ENCODE data around the gene CTH. TPM values are rescaled to one million over a fixed set of nuclear protein-coding genes. Genes with fewer than 3 reads are reported as not detected.

Gene CTH
- total and polyA plus RNA-seq, 2 of the 13 experiments (the other 11 are each of a cell fraction or from before 2014, with no cell fraction given) = 8.7 to 19.7 TPM

GRCh38 chr1:70410604-70411359 lies at the start of gene CTH (continued):
- TF ChIP-seq SPEN (CRISPR knock-in tag; IDR thresholded peaks at IDR 0.05; ENCODE audit: low read depth) (peak; percentile 69; the same call in 1 of the 2 replicates), ZNF598 (CRISPR knock-in tag; IDR thresholded peaks at IDR 0.05; ENCODE audit: borderline replicate concordance) (peak; percentile 94; the same call in 1 of the 2 replicates), ZNF564 (CRISPR knock-in tag; IDR thresholded peaks at IDR 0.05) (no peak), ZNF768 (CRISPR knock-in tag; IDR thresholded peaks at IDR 0.05) (peak; percentile 42), SKIL (CRISPR knock-in tag; IDR thresholded peaks at IDR 0.05; ENCODE audit: borderline replicate concordance) (no peak), ZNF749 (CRISPR knock-in tag; IDR thresholded peaks at IDR 0.05; ENCODE audit: borderline replicate concordance) (no peak), ZC3H13 (CRISPR knock-in tag; IDR thresholded peaks at IDR 0.05) (no peak), IRF2 (CRISPR knock-in tag; IDR thresholded peaks at IDR 0.05) (no peak), PITX1 (CRISPR knock-in tag; IDR thresholded peaks at IDR 0.05) (peak; percentile 70; the same call in 1 of the 2 replicates), SIN3B (IDR thresholded peaks at IDR 0.05; ENCODE audit: low read length) (peak; percentile 49; the same call in 1 of the 2 replicates), PHF8 (CRISPR knock-in tag; IDR thresholded peaks at IDR 0.05) (peak; percentile 82), NCOA5 (CRISPR knock-in tag; IDR thresholded peaks at IDR 0.05) (no peak), ZNF607 (CRISPR knock-in tag; IDR thresholded peaks at IDR 0.05; ENCODE audit: borderline replicate concordance) (peak; percentile 86), ZNF792 (CRISPR knock-in tag; IDR thresholded peaks at IDR 0.05) (peak; percentile 62; the same call in 1 of the 2 replicates), ZNF557 (CRISPR knock-in tag; IDR thresholded peaks at IDR 0.05) (no peak), RNF2 (conservative IDR thresholded peaks at IDR 0.05; ENCODE audit: low read depth) (no peak), HNRNPUL1 (IDR thresholded peaks at IDR 0.05; ENCODE audit: low read depth, low read length) (no peak), ZNF614 (CRISPR knock-in tag; IDR thresholded peaks at IDR 0.05; ENCODE audit: borderline replicate concordance) (peak; percentile 70; the same call in 1 of the 2 replicates), ZBTB8A (CRISPR knock-in tag; IDR thresholded peaks at IDR 0.05; ENCODE audit: borderline replicate concordance, low read depth) (no peak), ZNF850 (CRISPR knock-in tag; conservative IDR thresholded peaks at IDR 0.05) (no peak), CTCF (CRISPR knock-in tag; IDR thresholded peaks at IDR 0.05) (no peak), ZNF883 (CRISPR knock-in tag; IDR thresholded peaks at IDR 0.05; ENCODE audit: not compliant biosample characterization) (peak; percentile 50)
- TF ChIP-seq, protein P1, sequence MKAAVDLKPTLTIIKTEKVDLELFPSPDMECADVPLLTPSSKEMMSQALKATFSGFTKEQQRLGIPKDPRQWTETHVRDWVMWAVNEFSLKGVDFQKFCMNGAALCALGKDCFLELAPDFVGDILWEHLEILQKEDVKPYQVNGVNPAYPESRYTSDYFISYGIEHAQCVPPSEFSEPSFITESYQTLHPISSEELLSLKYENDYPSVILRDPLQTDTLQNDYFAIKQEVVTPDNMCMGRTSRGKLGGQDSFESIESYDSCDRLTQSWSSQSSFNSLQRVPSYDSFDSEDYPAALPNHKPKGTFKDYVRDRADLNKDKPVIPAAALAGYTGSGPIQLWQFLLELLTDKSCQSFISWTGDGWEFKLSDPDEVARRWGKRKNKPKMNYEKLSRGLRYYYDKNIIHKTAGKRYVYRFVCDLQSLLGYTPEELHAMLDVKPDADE (CRISPR knock-in tag; IDR thresholded peaks at IDR 0.05) = no peak
- TF ChIP-seq, protein P2, sequence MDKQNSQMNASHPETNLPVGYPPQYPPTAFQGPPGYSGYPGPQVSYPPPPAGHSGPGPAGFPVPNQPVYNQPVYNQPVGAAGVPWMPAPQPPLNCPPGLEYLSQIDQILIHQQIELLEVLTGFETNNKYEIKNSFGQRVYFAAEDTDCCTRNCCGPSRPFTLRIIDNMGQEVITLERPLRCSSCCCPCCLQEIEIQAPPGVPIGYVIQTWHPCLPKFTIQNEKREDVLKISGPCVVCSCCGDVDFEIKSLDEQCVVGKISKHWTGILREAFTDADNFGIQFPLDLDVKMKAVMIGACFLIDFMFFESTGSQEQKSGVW (CRISPR knock-in tag; IDR thresholded peaks at IDR 0.05; ENCODE audit: borderline replicate concordance) = no peak
- TF ChIP-seq, protein P3, sequence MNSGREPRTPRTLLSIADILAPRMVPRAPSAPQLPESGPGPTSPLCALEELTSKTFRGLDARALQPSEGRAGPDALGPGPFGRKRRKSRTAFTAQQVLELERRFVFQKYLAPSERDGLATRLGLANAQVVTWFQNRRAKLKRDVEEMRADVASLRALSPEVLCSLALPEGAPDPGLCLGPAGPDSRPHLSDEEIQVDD (CRISPR knock-in tag; IDR thresholded peaks at IDR 0.05; ENCODE audit: borderline replicate concordance) = no peak

Measured in HepG2 (cell line).